Transverse colon (tissue), 4 donors: ENCODE results near the gene TNRC6C.

Experiments
- CTCF ChIP-seq, 5 experiments: fragments of 200-600 bp in 3 of 5; fragments of 450-650 bp in 2 of 5; sonication (generic) in 3 of 5; IDR thresholded peaks; 1 replicate in 2 of 5; 2 replicates in 3 of 5; pipeline ENCODE4 v1.5.1; 2016 to 2017; ENCODE audit warnings: antibody characterized with exemption in 5 of 5, inconsistent platforms in 3 of 5, mild to moderate bottlenecking in 2 of 5, moderate library complexity in 1 of 5
- EP300 ChIP-seq: sonication (generic); formaldehyde crosslinking; IDR thresholded peaks from one replicate; pipeline ENCODE4 v1.6.1; 2017; ENCODE audit warnings: antibody characterized with exemption, low read depth
- POLR2A ChIP-seq: fragments of 450-650 bp; IDR thresholded peaks from one replicate; pipeline ENCODE4 v1.6.1; 2016; ENCODE audit warnings: antibody characterized with exemption, mild to moderate bottlenecking, moderate library complexity
- POLR2AphosphoS5 ChIP-seq, 3 donors: sonication (generic); formaldehyde crosslinking; IDR thresholded peaks; one replicate each; pipeline ENCODE4 v1.6.1; 2016; ENCODE audit warnings: antibody characterized with exemption in 3 of 3

- TF ChIP-seq EP300 (no peak), POLR2A (no peak), CTCF (IDR thresholded peaks at IDR 0.05) (no peak), POLR2AphosphoS5 (IDR thresholded peaks at IDR 0.05) (no peak)
Measured at GRCh38 chr17:77959126-77959925, 823 bp downstream of the TNRC6C start.
